Loucy (cell line): ENCODE results near the gene PLPP3.

Experiments used
- EZH2phosphoT487 ChIP-seq: fragments of 200-600 bp; IDR thresholded peaks from 2 replicates; pipeline ENCODE4 v1.6.1; 2018; ENCODE audit warnings: antibody characterized with exemption, mild to moderate bottlenecking, moderate library complexity, borderline replicate concordance
- TF ChIP-seq, protein P1 (sequence below): fragments of 200-600 bp; sonication (generic); conservative IDR thresholded peaks from 2 replicates; pipeline ENCODE4 v1.5.1; 2014; ENCODE audit warnings: mild to moderate bottlenecking, antibody characterized with exemption, low read length

DNA sequence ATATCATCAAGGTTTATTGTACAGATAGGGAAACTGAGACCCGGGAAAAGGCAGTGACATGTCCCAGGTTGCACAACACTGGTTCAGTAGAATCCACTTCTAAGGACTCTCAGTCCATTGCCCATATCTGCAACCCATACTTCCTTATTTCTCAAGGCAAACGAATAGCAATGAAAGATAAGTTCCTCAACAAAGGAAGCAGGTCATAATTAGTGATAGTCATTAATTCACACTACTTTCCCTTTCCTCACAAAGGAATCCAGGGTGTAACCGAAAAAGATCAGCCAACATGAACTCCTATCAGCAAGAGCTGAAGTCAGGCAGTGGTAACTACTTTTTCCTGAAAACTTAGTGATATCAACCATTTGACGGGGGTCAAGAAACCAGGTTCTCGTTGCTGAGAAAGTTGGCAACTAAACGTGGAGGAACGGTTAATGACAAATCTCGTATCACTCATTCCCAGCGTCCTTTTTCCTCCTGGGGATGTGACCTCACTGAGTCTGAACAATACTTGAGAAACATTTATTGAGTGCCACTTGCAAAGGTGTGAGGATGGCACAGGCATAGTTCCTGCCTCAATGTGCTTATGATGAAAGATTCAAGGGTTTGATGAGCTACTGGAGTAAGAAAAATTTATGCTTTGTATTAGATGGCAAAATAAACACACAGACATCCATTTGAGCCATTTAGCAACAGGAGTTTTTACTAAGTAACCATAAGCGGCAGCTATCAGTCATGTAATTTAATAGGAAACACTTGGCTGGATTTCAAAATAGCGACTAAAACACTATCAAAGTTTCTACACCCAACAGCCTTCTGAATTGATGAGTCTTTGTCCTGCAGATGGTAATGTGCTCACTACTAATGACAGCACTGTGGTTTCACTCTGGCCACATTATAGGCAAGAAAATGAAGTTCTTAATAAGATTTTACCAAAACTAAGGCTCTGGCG, 82.3 kb downstream of the PLPP3 start:
- TF ChIP-seq, protein P1, sequence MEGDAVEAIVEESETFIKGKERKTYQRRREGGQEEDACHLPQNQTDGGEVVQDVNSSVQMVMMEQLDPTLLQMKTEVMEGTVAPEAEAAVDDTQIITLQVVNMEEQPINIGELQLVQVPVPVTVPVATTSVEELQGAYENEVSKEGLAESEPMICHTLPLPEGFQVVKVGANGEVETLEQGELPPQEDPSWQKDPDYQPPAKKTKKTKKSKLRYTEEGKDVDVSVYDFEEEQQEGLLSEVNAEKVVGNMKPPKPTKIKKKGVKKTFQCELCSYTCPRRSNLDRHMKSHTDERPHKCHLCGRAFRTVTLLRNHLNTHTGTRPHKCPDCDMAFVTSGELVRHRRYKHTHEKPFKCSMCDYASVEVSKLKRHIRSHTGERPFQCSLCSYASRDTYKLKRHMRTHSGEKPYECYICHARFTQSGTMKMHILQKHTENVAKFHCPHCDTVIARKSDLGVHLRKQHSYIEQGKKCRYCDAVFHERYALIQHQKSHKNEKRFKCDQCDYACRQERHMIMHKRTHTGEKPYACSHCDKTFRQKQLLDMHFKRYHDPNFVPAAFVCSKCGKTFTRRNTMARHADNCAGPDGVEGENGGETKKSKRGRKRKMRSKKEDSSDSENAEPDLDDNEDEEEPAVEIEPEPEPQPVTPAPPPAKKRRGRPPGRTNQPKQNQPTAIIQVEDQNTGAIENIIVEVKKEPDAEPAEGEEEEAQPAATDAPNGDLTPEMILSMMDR: no peak
- no peak for TF ChIP-seq EZH2phosphoT487
